Measurements from ENCODE around the gene NEUROG1.

Gene NEUROG1

GRCh38 chr5:135569755-135570452 is 34.1 kb upstream of the NEUROG1 start:
- DNase-seq (ENCODE audit: extremely low spot score): peak; percentile 72
- ChIA-PET CTCF (interaction anchor here (0.7 to 2.7 kb wide), 10 partner anchors 9 to 603 kb away, joined by 3 to 13 read pairs (median 6); partner anchors contain the start of gene SLC25A48), POLR2A (no interaction called here)
- no peak for TF ChIP-seq FOXA1 (IDR thresholded peaks at IDR 0.05)
- no peak for TF ChIP-seq LEF1 (IDR thresholded peaks at IDR 0.05; ENCODE audit: borderline replicate concordance)
- no peak for TF ChIP-seq SP1 (IDR thresholded peaks at IDR 0.05)
- TF ChIP-seq ARNT (IDR thresholded peaks at IDR 0.05): no peak
- TF ChIP-seq HDGF (IDR thresholded peaks at IDR 0.05; ENCODE audit: borderline replicate concordance): no peak
- no peak for TF ChIP-seq PKNOX1 (IDR thresholded peaks at IDR 0.05)
- no peak for TF ChIP-seq CTBP1 (IDR thresholded peaks at IDR 0.05; ENCODE audit: borderline replicate concordance)
- TF ChIP-seq L3MBTL2 (conservative IDR thresholded peaks at IDR 0.05): no peak
- no peak for TF ChIP-seq SUZ12 (IDR thresholded peaks at IDR 0.05)
- TF ChIP-seq FOXM1 (IDR thresholded peaks at IDR 0.05; ENCODE audit: borderline replicate concordance): no peak
- TF ChIP-seq ZNF384 (IDR thresholded peaks at IDR 0.05): no peak
- TF ChIP-seq ELF4 (IDR thresholded peaks at IDR 0.05): no peak
- no peak for TF ChIP-seq FOXK2 (IDR thresholded peaks at IDR 0.05)
- TF ChIP-seq BHLHE40 (IDR thresholded peaks at IDR 0.05; ENCODE audit: borderline replicate concordance): no peak
- no peak for TF ChIP-seq TARDBP (IDR thresholded peaks at IDR 0.05)
- no peak for TF ChIP-seq NFRKB (IDR thresholded peaks at IDR 0.05)

- TF ChIP-seq ELF4 (IDR thresholded peaks at IDR 0.05) (no peak), SUZ12 (IDR thresholded peaks at IDR 0.05) (no peak), BHLHE40 (IDR thresholded peaks at IDR 0.05; ENCODE audit: borderline replicate concordance) (no peak), L3MBTL2 (conservative IDR thresholded peaks at IDR 0.05) (no peak)
- ChIA-PET CTCF (interaction anchor here (1.2 to 2.7 kb wide), 4 partner anchors 13 to 261 kb away, joined by 3 to 13 read pairs (median 8); no protein-coding TSS in a partner anchor), POLR2A (no interaction called here)
- no peak for DNase-seq (ENCODE audit: extremely low spot score)
These were observed 33.2 kb upstream of the NEUROG1 start for GRCh38 chr5:135568923-135569360.

GRCh38 chr5:135568246-135568645 is 32.5 kb upstream of the NEUROG1 start:
- ChIA-PET CTCF (interaction anchor here (0.6 to 5.0 kb wide), 7 partner anchors 12 to 160 kb away, joined by 3 to 124 read pairs (median 24); partner anchors contain the start of gene CXCL14), POLR2A (interaction anchor here (1.0 kb wide), 1 partner anchor 8 kb away, joined by 3 read pairs; no protein-coding TSS in a partner anchor)
- TF ChIP-seq SP1 (IDR thresholded peaks at IDR 0.05) (no peak), TARDBP (IDR thresholded peaks at IDR 0.05) (no peak), LEF1 (IDR thresholded peaks at IDR 0.05; ENCODE audit: borderline replicate concordance) (no peak), BHLHE40 (IDR thresholded peaks at IDR 0.05; ENCODE audit: borderline replicate concordance) (no peak), ZNF384 (IDR thresholded peaks at IDR 0.05) (no peak), NFRKB (IDR thresholded peaks at IDR 0.05) (no peak), FOXA1 (IDR thresholded peaks at IDR 0.05) (no peak), ARNT (IDR thresholded peaks at IDR 0.05) (no peak), FOXK2 (IDR thresholded peaks at IDR 0.05) (no peak), L3MBTL2 (conservative IDR thresholded peaks at IDR 0.05) (no peak), ELF4 (IDR thresholded peaks at IDR 0.05) (no peak), CTBP1 (IDR thresholded peaks at IDR 0.05; ENCODE audit: borderline replicate concordance) (no peak), FOXM1 (IDR thresholded peaks at IDR 0.05; ENCODE audit: borderline replicate concordance) (no peak), SUZ12 (IDR thresholded peaks at IDR 0.05) (no peak), PKNOX1 (IDR thresholded peaks at IDR 0.05) (no peak), HDGF (IDR thresholded peaks at IDR 0.05; ENCODE audit: borderline replicate concordance) (no peak)
- no peak for DNase-seq (ENCODE audit: extremely low spot score)

- no peak for DNase-seq (ENCODE audit: extremely low spot score)
- ChIA-PET POLR2A (interaction anchor here (1.0 kb wide), 1 partner anchor 9 kb away, joined by 3 read pairs; no protein-coding TSS in a partner anchor), CTCF (interaction anchor here (0.6 to 5.0 kb wide), 7 partner anchors 12 to 263 kb away, joined by 3 to 124 read pairs (median 37); partner anchors contain the start of gene CXCL14)
- TF ChIP-seq CTBP1 (IDR thresholded peaks at IDR 0.05; ENCODE audit: borderline replicate concordance) (no peak), ZNF384 (IDR thresholded peaks at IDR 0.05) (no peak), L3MBTL2 (conservative IDR thresholded peaks at IDR 0.05) (no peak), HDGF (IDR thresholded peaks at IDR 0.05; ENCODE audit: borderline replicate concordance) (no peak), SUZ12 (IDR thresholded peaks at IDR 0.05) (no peak), FOXK2 (IDR thresholded peaks at IDR 0.05) (no peak), FOXM1 (IDR thresholded peaks at IDR 0.05; ENCODE audit: borderline replicate concordance) (no peak), TARDBP (IDR thresholded peaks at IDR 0.05) (no peak), SP1 (IDR thresholded peaks at IDR 0.05) (no peak), BHLHE40 (IDR thresholded peaks at IDR 0.05; ENCODE audit: borderline replicate concordance) (no peak), ARNT (IDR thresholded peaks at IDR 0.05) (no peak), NFRKB (IDR thresholded peaks at IDR 0.05) (no peak), FOXA1 (IDR thresholded peaks at IDR 0.05) (no peak), LEF1 (IDR thresholded peaks at IDR 0.05; ENCODE audit: borderline replicate concordance) (no peak), PKNOX1 (IDR thresholded peaks at IDR 0.05) (no peak), ELF4 (IDR thresholded peaks at IDR 0.05) (no peak)
These were observed 31.9 kb upstream of the NEUROG1 start for GRCh38 chr5:135567661-135568060.
